Measurements from ENCODE around the gene DIDO1.

Gene DIDO1

GRCh38 chr20:62895539-62895938 is 30.8 kb downstream of the DIDO1 start:
- Histone ChIP-seq H3K9me3 (ENCODE audit: control insufficient read depth, insufficient read depth, low read depth, low read length) (no peaks in the 10 kb centered on the region), H3K9ac (ENCODE audit: low read length) (no peak overlapping the region), H3K36me3 (ENCODE audit: control insufficient read depth, insufficient read depth, low read length) (peaks cover 66% of the 10 kb centered on the region), H3K4me3 (ENCODE audit: low read depth, low read length) (no peak overlapping the region), H3K27me3 (ENCODE audit: control insufficient read depth, insufficient read depth, low read length) (no peaks in the 10 kb centered on the region), H3K4me1 (ENCODE audit: control insufficient read depth, insufficient read depth, low read length) (peaks cover 19% of the 10 kb centered on the region), H3K27ac (ENCODE audit: low read depth, low read length) (no peak overlapping the region)

DNA sequence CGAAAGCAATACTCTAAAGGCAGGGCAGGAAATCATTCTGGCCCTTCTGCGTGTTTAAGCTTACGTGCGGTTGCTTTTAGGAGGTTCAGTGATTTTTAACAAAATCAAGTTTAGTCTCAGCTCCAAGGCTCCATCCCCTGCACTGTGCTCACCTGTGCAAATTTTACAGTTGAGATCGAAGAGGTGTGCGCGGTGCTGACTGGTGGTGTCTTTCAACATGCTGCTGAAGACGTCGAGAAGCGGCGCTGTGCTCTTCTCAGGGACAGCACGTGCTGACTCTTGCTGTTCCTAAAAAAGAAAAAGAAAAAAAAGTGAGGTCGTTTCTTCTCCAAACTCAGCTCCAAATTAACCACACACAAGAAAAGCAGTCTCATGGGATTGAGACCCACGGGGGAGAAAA is 32.0 kb downstream of the DIDO1 start:
- H3K9me3 ChIP-seq (ENCODE audit: control insufficient read depth, insufficient read depth, low read depth, low read length): no peaks in the 10 kb centered on the region
- H3K36me3 ChIP-seq (ENCODE audit: control insufficient read depth, insufficient read depth, low read length): peaks cover 78% of the 10 kb centered on the region
- H3K27ac ChIP-seq (ENCODE audit: low read depth, low read length): no peak overlapping the region
- H3K27me3 ChIP-seq (ENCODE audit: control insufficient read depth, insufficient read depth, low read length): no peaks in the 10 kb centered on the region
- no peak overlapping the region for H3K9ac ChIP-seq (ENCODE audit: low read length)
- H3K4me1 ChIP-seq (ENCODE audit: control insufficient read depth, insufficient read depth, low read length): peaks cover 8% of the 10 kb centered on the region
- H3K4me3 ChIP-seq (ENCODE audit: low read depth, low read length): no peak overlapping the region

GRCh38 chr20:62893700-62894099 is 32.6 kb downstream of the DIDO1 start:
- Histone ChIP-seq H3K9me3 (ENCODE audit: control insufficient read depth, insufficient read depth, low read depth, low read length) (no peaks in the 10 kb centered on the region), H3K4me1 (ENCODE audit: control insufficient read depth, insufficient read depth, low read length) (0 out of 2 replicates have a peak, but pooled peaks cover 2% of the 10 kb centered on the region), H3K27ac (ENCODE audit: low read depth, low read length) (no peak overlapping the region), H3K9ac (ENCODE audit: low read length) (no peak overlapping the region), H3K4me3 (ENCODE audit: low read depth, low read length) (no peak overlapping the region), H3K27me3 (ENCODE audit: control insufficient read depth, insufficient read depth, low read length) (no peaks in the 10 kb centered on the region), H3K36me3 (ENCODE audit: control insufficient read depth, insufficient read depth, low read length) (peaks cover 84% of the 10 kb centered on the region)

GRCh38 chr20:62892348-62893304 is 33.7 kb downstream of the DIDO1 start:
- Histone ChIP-seq H3K27ac (ENCODE audit: low read depth, low read length) (no peak overlapping the region), H3K9me3 (ENCODE audit: control insufficient read depth, insufficient read depth, low read depth, low read length) (no peaks in the 10 kb centered on the region), H3K36me3 (ENCODE audit: control insufficient read depth, insufficient read depth, low read length) (peaks cover 95% of the 10 kb centered on the region), H3K4me1 (ENCODE audit: control insufficient read depth, insufficient read depth, low read length) (no peaks in the 10 kb centered on the region), H3K9ac (ENCODE audit: low read length) (no peak overlapping the region), H3K27me3 (ENCODE audit: control insufficient read depth, insufficient read depth, low read length) (no peaks in the 10 kb centered on the region), H3K4me3 (ENCODE audit: low read depth, low read length) (no peak overlapping the region)

DNA sequence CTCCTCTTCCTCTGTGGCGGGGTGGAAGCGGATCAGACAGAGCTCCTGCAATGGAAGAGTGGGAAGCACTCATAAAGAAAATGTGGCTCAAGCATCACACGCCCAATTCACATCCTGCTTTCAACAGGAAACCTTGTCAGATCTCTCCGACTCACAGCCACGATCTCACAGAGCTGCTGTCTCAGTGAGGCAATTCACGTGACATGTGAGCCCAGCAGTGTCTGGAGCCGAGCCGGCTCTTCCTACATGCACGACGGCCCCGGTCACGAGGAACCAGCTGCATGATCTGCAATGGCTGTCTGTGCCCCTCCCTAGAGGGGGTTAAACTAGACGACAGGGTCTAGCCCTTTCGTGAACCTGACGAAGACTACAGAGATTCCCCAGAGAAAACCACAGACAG is 35.2 kb downstream of the DIDO1 start:
- H3K9ac ChIP-seq (ENCODE audit: low read length): no peak overlapping the region
- peaks cover 99% of the 10 kb centered on the region for H3K36me3 ChIP-seq (ENCODE audit: control insufficient read depth, insufficient read depth, low read length)
- H3K9me3 ChIP-seq (ENCODE audit: control insufficient read depth, insufficient read depth, low read depth, low read length): no peaks in the 10 kb centered on the region
- no peak overlapping the region for H3K4me3 ChIP-seq (ENCODE audit: low read depth, low read length)
- H3K4me1 ChIP-seq (ENCODE audit: control insufficient read depth, insufficient read depth, low read length): peaks cover 3% of the 10 kb centered on the region; the same call in 1 of the 2 replicates
- H3K27ac ChIP-seq (ENCODE audit: low read depth, low read length): no peak overlapping the region
- H3K27me3 ChIP-seq (ENCODE audit: control insufficient read depth, insufficient read depth, low read length): no peaks in the 10 kb centered on the region

DNA sequence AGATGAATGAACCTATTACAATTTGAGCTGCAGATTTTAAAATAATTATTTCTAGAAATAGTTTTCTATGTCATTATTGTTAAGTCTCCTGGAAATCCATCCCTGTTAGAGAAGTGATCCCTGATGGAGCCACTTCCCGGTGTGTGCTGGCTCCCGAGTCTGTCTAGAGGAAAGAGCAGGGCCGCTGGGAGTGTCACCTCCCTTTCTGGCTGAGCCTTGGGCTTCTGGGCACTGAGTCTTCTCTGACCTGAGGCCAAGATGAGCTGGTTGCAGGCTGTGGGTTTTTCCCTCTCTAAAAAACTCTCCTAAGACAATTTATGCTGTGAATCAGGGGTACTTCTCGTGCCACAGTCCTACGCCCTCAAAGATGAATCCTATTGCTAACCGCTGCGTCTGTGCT is 35.9 kb downstream of the DIDO1 start:
- H3K9me3 ChIP-seq (ENCODE audit: control insufficient read depth, insufficient read depth, low read depth, low read length): no peaks in the 10 kb centered on the region
- H3K27me3 ChIP-seq (ENCODE audit: control insufficient read depth, insufficient read depth, low read length): no peaks in the 10 kb centered on the region
- no peak overlapping the region for H3K4me3 ChIP-seq (ENCODE audit: low read depth, low read length)
- H3K9ac ChIP-seq (ENCODE audit: low read length): no peak overlapping the region
- H3K27ac ChIP-seq (ENCODE audit: low read depth, low read length): no peak overlapping the region
- peaks cover 94% of the 10 kb centered on the region for H3K36me3 ChIP-seq (ENCODE audit: control insufficient read depth, insufficient read depth, low read length)
- H3K4me1 ChIP-seq (ENCODE audit: control insufficient read depth, insufficient read depth, low read length): peaks cover 10% of the 10 kb centered on the region

DNA sequence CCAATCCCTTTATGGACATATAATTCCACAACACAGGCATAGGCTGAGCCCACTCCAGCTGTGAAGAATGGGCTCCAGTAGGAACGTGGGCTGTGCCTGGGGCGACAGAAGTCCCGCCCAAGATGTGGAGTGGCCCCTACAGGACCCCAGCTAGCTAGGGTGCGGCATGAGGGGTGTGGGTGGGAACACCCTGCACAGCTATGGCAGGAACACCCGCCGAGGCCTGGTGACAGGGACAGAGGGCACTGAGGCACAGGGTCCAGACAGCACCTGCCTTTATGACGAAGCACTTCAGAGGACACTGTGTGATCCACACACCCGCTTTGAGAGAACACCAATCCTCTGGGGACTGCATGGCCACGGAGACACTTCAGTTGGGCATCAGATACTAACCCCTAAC is 36.4 kb downstream of the DIDO1 start:
- H3K4me3 ChIP-seq (ENCODE audit: low read depth, low read length): no peak overlapping the region
- no peak overlapping the region for H3K9ac ChIP-seq (ENCODE audit: low read length)
- peaks cover 88% of the 10 kb centered on the region for H3K36me3 ChIP-seq (ENCODE audit: control insufficient read depth, insufficient read depth, low read length)
- H3K4me1 ChIP-seq (ENCODE audit: control insufficient read depth, insufficient read depth, low read length): peaks cover 16% of the 10 kb centered on the region
- no peaks in the 10 kb centered on the region for H3K9me3 ChIP-seq (ENCODE audit: control insufficient read depth, insufficient read depth, low read depth, low read length)
- H3K27ac ChIP-seq (ENCODE audit: low read depth, low read length): no peak overlapping the region
- H3K27me3 ChIP-seq (ENCODE audit: control insufficient read depth, insufficient read depth, low read length): no peaks in the 10 kb centered on the region

DNA sequence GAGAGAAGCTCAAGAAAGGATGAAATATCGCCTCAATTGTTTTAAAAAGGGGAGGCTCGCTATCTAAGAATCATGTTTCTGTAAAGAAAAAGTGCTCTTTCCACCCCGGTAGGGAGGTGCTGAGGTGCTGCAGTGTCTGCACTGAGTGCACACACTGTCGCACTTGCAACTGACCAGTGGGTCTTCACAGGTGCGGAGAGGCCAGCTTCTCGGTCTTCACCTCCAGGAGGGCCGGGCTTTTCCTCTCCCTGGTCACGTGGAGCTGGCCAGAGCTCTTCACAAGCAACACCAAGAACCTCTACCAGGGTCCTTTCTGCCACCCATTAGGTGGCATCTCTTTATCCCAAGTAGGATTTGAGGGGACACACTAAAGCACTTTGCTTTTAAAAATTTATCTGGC is 36.9 kb downstream of the DIDO1 start:
- H3K4me3 ChIP-seq (ENCODE audit: low read depth, low read length): no peak overlapping the region
- H3K36me3 ChIP-seq (ENCODE audit: control insufficient read depth, insufficient read depth, low read length): peaks cover 84% of the 10 kb centered on the region
- H3K9ac ChIP-seq (ENCODE audit: low read length): no peak overlapping the region
- H3K9me3 ChIP-seq (ENCODE audit: control insufficient read depth, insufficient read depth, low read depth, low read length): no peaks in the 10 kb centered on the region
- H3K27ac ChIP-seq (ENCODE audit: low read depth, low read length): no peak overlapping the region
- H3K4me1 ChIP-seq (ENCODE audit: control insufficient read depth, insufficient read depth, low read length): peaks cover 20% of the 10 kb centered on the region
- H3K27me3 ChIP-seq (ENCODE audit: control insufficient read depth, insufficient read depth, low read length): no peaks in the 10 kb centered on the region

GRCh38 chr20:62888910-62889309 is 37.4 kb downstream of the DIDO1 start:
- Histone ChIP-seq H3K27ac (ENCODE audit: low read depth, low read length) (no peak overlapping the region), H3K4me1 (ENCODE audit: control insufficient read depth, insufficient read depth, low read length) (peaks cover 25% of the 10 kb centered on the region), H3K27me3 (ENCODE audit: control insufficient read depth, insufficient read depth, low read length) (no peaks in the 10 kb centered on the region), H3K36me3 (ENCODE audit: control insufficient read depth, insufficient read depth, low read length) (peaks cover 79% of the 10 kb centered on the region), H3K9me3 (ENCODE audit: control insufficient read depth, insufficient read depth, low read depth, low read length) (no peaks in the 10 kb centered on the region), H3K4me3 (ENCODE audit: low read depth, low read length) (no peak overlapping the region), H3K9ac (ENCODE audit: low read length) (no peak overlapping the region)

DNA sequence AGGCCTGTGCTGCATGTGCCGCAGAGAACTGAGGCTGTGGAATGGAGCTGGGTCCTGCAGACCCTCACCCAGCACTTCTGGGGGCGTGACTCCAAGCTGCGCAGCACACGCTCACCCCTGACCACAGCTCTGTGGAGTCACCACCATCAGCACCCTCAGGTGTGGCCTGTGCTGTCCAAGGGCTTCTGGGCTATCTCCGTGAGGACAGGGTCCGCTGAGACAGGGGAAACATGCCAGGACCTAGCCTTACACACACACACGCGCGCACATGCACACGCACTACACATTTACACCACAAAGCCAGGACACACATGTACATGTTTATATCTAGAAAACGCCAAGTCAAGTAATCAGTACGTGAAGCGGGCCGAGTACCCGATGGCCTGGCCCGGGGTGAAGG is 37.9 kb downstream of the DIDO1 start:
- Histone ChIP-seq H3K27ac (ENCODE audit: low read depth, low read length) (no peak overlapping the region), H3K9me3 (ENCODE audit: control insufficient read depth, insufficient read depth, low read depth, low read length) (no peaks in the 10 kb centered on the region), H3K9ac (ENCODE audit: low read length) (no peak overlapping the region), H3K4me1 (ENCODE audit: control insufficient read depth, insufficient read depth, low read length) (peaks cover 25% of the 10 kb centered on the region), H3K27me3 (ENCODE audit: control insufficient read depth, insufficient read depth, low read length) (no peaks in the 10 kb centered on the region), H3K4me3 (ENCODE audit: low read depth, low read length) (no peak overlapping the region), H3K36me3 (ENCODE audit: control insufficient read depth, insufficient read depth, low read length) (peaks cover 74% of the 10 kb centered on the region)

- H3K9me3 ChIP-seq (ENCODE audit: control insufficient read depth, insufficient read depth, low read depth, low read length): no peaks in the 10 kb centered on the region
- H3K27me3 ChIP-seq (ENCODE audit: control insufficient read depth, insufficient read depth, low read length): no peaks in the 10 kb centered on the region
- H3K36me3 ChIP-seq (ENCODE audit: control insufficient read depth, insufficient read depth, low read length): peaks cover 68% of the 10 kb centered on the region
- H3K4me1 ChIP-seq (ENCODE audit: control insufficient read depth, insufficient read depth, low read length): peaks cover 25% of the 10 kb centered on the region
- no peak overlapping the region for H3K4me3 ChIP-seq (ENCODE audit: low read depth, low read length)
- H3K27ac ChIP-seq (ENCODE audit: low read depth, low read length): no peak overlapping the region
- H3K9ac ChIP-seq (ENCODE audit: low read length): no peak overlapping the region
Measured at GRCh38 chr20:62887860-62888239, 38.5 kb downstream of the DIDO1 start.
